ENCODE results near the gene DHDDS.

DHDDS gene

DNA sequence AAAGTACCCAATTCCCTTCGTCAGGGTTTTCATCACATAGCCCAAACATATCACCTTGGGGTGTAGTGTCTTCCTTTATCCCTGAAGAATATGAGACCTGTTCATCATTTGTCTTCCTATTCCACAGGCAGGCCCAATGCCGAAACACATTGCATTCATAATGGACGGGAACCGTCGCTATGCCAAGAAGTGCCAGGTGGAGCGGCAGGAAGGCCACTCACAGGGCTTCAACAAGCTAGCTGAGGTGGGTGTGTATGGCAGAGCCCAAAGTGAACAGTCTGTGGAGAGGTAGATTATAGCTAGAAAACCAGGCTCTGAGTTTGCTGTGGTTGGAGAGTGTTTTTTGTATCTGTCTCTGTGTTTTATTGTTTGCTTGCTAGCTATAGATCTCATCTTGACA lies 5.9 kb downstream of the DHDDS start:
- in situ Hi-C loops (cut with HindIII; ENCODE audit: low sequenced_read_pairs), result no loop called here
- no peak overlapping the region for H3K4me3 ChIP-seq (ENCODE audit: low read depth, low read length)

DNA sequence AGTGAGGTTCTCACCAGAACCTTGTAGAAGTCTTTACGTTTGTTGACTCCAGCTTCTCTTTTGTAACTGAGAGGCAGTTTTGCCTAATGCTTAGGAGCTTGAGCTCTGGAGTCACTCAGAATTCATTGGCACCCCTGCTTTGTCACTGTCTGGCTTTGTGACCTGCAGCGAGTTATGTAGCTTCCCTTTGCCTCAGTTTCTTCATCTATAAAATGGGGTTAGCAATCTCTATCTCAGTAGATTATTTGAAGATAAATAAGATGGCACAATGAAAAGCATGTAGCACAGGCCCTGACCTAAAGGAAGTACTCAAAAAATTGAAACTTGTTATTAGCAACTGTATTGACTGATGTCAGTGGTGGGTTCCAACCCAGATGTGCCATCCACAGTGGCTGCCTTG lies 8.1 kb downstream of the DHDDS start:
- DNase-seq (ENCODE audit: low read depth, low spot score), result no peak
- in situ Hi-C loops (cut with HindIII; ENCODE audit: low sequenced_read_pairs), result no loop called here
- no peak overlapping the region for H3K4me3 ChIP-seq (ENCODE audit: low read depth, low read length)
- TF ChIP-seq CTCF (IDR thresholded peaks at IDR 0.05; ENCODE audit: low read depth, low read length), result no peak

More for the DNA sequence above, 5.9 kb downstream of the DHDDS start:
- no peak for TF ChIP-seq CTCF (IDR thresholded peaks at IDR 0.05; ENCODE audit: low read depth, low read length)
- no peak for DNase-seq (ENCODE audit: low read depth, low spot score)

- DNase-seq (ENCODE audit: low read depth, low spot score), result no peak
- no peak overlapping the region for H3K4me3 ChIP-seq (ENCODE audit: low read depth, low read length)
- in situ Hi-C loops (cut with HindIII; ENCODE audit: low sequenced_read_pairs), result no loop called here
Measured at GRCh38 chr1:26449868-26450267, 17.7 kb downstream of the DHDDS start.

GRCh38 chr1:26450908-26451307 lies 18.8 kb downstream of the DHDDS start:
- in situ Hi-C loops (cut with HindIII; ENCODE audit: low sequenced_read_pairs), result no loop called here
- H3K4me3 ChIP-seq (ENCODE audit: low read depth, low read length), result no peak overlapping the region
- DNase-seq (ENCODE audit: low read depth, low spot score), result no peak
- TF ChIP-seq CTCF (IDR thresholded peaks at IDR 0.05; ENCODE audit: low read depth, low read length), result no peak

More at GRCh38 chr1:26449868-26450267, 17.7 kb downstream of the DHDDS start:
- TF ChIP-seq CTCF (IDR thresholded peaks at IDR 0.05; ENCODE audit: low read depth, low read length), result no peak

DNA sequence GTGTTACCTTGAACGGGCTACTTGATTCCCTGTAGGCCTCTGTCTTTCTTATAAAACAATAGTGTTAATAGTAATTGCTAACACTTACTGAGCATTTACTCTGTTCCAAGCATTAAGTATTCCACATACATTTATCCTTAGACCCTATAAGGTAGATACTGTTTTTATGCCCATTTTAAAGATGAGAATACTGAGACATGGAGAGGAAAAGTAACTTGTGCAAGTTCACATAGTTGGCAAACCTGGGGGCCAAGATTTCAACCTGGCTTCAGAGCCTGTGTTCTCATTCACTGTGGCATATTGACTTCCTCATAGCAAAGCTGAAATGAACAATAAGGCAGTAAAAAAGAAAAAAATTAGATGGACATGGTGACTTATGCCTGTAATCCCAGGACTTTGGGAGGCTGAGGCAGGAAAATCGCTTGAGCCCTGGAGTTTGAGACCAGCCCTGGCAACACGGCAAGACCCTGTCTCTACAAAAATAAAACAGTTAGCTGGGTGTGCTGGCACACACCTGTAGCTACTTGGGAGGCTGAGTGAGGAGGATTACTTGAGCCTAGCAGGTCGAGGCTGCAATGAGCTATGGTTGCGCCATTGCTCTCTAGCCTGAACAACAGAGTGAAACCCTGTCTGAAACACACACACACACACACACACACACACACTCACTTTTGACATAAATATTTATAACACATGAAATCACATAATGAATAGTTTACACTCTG lies 20.5 kb downstream of the DHDDS start:
- no peak for TF ChIP-seq CTCF (IDR thresholded peaks at IDR 0.05; ENCODE audit: low read depth, low read length)
- H3K4me3 ChIP-seq (ENCODE audit: low read depth, low read length), result no peak overlapping the region
- no peak for DNase-seq (ENCODE audit: low read depth, low spot score)
- in situ Hi-C loops (cut with HindIII; ENCODE audit: low sequenced_read_pairs), result no loop called here

DNA sequence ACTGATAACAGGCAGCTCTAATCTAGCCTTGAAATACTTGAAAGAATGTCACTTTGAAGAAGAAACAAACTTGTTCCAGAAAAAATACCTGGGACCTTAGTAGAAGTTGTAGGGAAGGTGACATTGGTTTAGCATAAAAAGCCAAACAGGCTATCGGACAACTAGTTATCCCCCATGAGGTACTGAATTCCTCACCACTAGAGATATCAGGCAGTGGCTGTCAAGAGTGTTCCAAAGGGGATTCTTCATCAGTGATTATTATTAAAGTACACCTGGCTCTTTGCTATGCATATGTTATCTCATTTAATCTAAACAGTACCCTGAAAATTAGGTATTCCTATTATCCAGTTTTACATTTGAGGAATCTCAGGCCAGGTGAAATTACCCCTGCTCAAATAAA lies 27.0 kb downstream of the DHDDS start:
- in situ Hi-C loops (cut with HindIII; ENCODE audit: low sequenced_read_pairs), result no loop called here
- no peak for DNase-seq (ENCODE audit: low read depth, low spot score)
- no peak overlapping the region for H3K4me3 ChIP-seq (ENCODE audit: low read depth, low read length)
- TF ChIP-seq CTCF (IDR thresholded peaks at IDR 0.05; ENCODE audit: low read depth, low read length), result no peak

All from astrocyte of the spinal cord (primary cell).